Measurements from ENCODE around the gene NTN3.
"Not testable (repeated sequence)": the region's sequence is repeated elsewhere in the genome, so short reads cannot be mapped to it uniquely, and the experiment has no call there.

Gene NTN3

DNA sequence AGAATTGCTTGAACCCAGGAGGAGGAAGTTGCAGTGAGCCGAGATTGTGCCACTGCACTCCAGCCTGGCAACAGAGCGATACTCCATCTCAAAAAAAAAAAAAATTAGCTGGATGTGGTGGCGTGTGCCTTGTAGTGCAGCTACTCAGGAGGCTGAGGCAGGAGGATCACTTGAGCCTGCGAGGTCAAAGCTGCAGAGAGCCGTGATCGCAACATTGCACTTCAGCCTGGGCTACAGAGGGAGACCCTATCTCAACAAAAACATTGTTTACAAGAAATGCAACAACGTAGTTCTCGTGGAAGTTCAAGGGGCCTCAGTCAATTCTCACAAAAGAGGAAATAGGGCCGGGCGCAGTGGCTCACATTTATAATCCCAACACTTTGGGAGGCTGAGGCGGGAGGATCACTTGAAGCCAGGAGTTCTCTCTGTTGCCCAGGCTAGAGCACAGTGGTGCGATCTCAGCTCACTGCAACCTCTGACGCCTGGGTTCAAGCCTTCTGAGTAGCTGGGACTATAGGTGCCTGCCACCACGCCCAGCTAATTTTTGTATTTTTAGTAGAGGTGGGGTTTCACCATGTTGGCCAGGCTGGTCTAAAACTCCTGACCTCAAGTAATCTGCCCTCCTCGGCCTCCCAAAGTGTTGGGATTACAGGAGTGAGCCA lies 29.8 kb upstream of the NTN3 start:
- not testable (repeated sequence) for DNase-seq

DNA sequence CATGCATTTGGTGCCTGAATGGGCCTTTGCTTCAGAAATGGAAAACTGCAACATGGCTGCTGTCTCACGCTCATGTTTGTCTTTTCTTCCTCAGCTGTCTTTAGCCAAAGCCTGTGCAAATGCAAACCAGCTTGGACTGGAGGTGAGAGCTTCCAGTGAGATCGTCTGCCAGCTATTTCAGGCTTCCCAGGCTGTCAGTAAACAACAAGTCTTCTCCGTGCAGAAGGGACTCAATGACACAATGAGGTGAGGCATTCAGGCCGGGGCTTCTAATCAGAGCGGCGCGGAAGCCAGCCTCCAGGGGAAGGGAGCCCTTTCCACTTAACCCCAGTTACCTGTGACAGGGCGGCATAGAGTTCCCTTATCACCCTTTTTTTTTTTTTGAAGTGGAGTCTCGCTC lies 27.5 kb upstream of the NTN3 start:
- DNase-seq = no peak

DNA sequence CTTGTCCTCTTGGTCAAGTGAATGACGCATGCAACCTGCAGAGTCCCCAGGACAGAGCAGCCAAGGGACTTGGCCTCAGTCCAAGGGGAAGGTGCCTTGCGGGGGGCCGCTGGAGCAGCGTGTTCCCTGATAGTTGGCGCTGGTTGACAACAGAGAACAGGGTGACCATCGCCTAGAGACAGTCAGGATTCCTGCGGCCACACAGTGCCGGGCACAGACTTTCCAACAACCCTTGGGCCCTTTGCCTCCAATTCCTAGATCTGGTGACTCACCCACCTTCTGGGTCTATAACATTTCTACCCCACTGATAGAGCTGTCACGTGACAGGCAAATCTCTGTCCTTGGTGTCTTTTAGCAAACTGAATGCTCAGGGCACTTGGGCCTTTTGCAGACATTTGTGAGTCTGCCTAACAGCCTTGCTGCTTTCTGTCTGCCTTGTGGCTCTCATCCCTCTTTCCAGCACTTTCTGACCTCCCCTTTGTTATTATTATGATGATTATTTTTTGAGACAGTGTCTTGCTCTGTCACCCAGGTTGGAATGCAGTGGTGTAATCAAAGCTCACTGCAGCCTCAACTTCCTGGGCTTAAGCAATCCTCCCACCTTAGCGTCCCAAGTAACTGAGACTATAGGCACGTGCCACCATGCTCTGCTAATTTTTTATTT lies 23.0 kb upstream of the NTN3 start:
- DNase-seq = no peak

GRCh38 chr16:2449118-2449517 lies 22.0 kb upstream of the NTN3 start:
- DNase-seq = no peak

DNA sequence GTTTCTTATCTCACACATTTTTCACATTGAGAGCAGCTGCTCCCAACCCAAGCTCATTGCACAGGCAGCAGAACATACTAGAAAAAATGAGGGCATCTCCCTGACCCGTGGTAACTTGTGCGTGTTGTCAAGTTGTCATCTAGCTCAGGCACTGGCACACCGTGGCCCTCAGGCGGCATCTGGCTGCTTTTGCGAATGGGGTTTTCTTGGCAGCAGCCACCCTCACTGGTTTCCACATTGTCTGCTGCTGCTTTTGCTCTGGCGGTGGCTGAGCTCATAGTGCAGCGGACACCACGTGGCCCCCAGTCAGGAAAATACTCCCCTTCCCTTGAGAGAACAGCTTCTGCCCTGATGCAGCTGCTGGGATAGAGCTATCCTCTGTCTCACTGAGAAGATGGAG lies 20.6 kb upstream of the NTN3 start:
- DNase-seq = no peak

DNA sequence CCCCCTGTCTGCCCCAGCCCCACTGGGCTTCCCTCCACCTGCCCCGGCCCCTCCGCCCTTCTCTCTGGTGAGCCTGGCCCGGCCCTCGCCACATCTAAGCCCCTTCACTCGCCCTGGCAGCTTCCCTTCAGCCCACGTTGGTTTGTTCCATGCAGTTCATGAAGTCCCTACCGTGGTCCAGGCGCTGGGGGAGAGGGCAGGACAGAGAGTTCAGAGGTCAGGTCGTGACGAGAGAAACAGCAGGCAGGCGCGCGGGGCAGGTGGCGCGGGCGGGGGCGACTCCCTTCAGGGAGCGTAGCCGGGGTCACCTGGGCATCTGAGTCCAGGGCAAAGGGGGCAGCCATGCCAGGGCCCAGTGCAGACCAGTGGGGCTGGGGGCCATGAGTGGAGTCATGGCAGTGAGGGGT lies 20.1 kb upstream of the NTN3 start:
- no peak for DNase-seq

- DNase-seq = no peak
Observed at GRCh38 chr16:2451851-2452320, 19.2 kb upstream of the NTN3 start.

- no peak for DNase-seq
Observed at GRCh38 chr16:2452650-2453049, 18.4 kb upstream of the NTN3 start.

DNA sequence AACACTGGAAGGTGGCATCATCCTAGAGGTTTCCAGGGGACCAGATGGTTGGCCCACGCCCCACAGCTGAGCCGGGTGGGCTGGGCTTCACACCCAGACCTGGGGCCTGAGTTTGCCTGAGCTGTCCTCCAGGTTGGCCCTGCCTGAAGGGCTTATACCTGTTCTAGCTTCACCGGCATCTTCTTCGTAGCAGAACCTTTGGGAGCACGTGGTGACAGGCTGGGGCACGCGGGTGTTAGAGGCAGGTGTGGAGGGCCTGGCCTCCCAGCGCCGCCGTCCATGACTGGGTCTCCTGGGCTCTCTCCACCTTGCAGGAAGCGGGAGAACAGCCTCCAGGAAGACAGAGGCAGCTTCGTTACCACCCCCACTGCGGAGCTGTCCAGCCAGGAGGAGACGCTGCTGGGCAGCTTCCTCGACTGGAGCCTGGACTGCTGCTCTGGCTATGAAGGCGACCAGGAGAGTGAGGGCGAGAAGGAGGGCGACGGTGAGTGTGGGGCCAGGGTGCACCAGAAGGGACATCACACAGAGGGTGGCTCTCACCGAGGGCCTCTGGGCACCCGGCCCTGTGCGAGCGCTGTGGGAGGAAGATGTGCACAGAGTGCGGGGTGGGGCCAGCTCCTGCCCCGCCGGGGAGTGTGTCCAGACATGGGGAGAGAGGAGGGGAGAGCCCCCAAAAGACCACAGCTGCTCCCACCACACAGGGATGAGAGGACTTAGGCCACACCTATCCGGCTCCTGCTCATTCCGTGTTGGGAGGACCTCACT lies 15.8 kb upstream of the NTN3 start:
- DNase-seq = no peak

DNA sequence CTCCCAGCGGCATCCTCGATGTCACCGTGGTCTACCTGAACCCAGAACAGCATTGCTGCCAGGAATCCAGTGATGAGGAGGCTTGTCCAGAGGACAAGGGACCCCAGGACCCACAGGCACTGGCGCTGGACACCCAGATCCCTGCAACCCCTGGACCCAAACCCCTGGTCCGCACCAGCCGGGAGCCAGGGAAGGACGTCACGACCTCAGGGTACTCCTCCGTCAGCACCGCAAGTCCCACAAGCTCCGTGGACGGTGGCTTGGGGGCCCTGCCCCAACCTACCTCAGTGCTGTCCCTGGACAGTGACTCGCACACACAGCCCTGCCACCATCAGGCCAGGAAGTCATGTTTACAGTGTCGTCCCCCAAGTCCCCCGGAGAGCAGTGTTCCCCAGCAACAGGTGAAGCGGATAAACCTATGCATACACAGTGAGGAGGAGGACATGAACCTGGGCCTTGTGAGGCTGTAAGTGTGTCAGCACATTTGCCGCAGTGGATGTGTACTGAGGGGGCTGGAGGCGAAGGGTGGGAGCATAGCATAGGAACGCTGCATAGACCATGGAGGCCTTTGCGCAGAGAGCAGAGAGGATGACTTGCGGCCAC lies 14.4 kb upstream of the NTN3 start:
- no peak for DNase-seq

DNA sequence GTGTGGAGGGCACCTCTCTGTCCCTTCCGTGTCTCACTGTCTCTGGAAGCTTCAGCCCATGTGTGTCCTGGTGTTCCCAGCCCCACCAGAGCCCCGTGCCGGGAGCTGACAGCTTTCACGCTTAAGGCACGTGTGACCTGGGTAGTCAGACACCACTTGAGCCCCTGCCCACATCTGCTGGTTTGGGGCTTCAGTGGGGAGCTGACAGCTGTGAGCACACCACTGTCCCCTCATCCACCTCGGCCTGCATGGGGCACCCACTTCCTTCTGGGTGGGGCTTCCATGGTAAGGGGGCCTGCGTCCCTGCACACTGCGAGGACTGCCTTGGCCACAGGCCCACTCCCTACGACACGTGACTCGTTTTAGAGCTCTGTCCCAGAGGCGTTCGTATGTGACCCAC lies 13.8 kb upstream of the NTN3 start:
- DNase-seq = no peak

- DNase-seq = no peak
Observed at GRCh38 chr16:2457946-2458345, 13.2 kb upstream of the NTN3 start.

GRCh38 chr16:2458887-2459646 lies 12.0 kb upstream of the NTN3 start:
- no peak for DNase-seq

DNA sequence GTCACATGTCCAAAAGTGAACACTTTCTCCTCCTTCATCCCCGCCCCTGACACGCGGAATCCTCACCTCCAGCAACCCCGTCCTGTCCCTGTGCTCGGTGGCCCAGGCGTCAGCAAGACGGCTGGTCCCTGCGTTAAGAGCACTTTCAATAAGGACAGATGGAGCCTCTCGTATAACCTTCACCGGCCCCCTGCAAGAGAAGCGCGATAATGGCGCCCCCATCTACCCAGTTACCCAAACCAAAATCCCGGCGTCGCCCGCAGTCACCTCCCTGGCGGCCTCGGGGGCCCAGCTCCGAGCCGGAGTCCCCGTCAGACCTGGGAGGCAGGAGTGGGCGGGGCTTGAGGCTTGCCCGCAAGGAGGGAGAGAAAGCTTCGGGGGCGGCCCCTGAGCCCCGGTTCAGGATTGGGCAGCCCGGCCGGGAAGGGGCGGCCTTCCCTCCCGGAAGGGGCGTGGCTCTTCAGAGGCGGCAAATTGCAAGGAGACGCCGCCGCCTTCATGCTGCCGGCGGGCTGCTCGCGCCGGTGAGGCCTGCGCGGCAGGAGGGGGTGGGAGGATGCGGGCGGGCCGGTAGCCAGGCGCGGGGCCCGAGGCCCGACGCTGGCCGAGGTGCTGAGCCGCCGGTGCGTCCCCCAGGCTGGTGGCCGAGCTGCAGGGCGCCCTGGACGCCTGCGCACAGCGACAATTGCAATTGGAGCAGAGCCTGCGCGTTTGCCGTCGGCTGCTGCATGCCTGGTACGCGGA lies 11.3 kb upstream of the NTN3 start, which contains the start of gene TEDC2:
TEDC2 (plus strand) TSS at position 463 of the 744 bp plus-strand sequence; CDS start at position 499, 36 bp downstream.
- DNase-seq = peak; percentile 99

DNA sequence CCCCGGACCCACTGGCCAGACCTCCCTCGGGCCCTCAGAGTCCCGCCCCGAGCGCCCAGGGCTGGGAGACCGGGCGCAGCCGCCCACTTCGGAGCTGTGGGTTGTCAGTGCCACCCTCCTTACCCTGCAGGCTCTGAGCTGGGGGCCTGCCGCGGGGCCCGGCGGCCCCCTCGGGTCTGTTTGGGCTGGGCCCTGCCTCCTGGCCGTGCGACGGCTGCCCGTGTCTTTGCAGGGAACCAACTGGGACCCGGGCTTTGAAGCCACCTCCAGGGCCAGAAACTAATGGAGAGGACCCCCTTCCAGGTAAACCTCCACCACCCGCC lies 10.7 kb upstream of the NTN3 start:
- no peak for DNase-seq

- no peak for DNase-seq
Observed at GRCh38 chr16:2460916-2461315, 10.2 kb upstream of the NTN3 start.

DNA sequence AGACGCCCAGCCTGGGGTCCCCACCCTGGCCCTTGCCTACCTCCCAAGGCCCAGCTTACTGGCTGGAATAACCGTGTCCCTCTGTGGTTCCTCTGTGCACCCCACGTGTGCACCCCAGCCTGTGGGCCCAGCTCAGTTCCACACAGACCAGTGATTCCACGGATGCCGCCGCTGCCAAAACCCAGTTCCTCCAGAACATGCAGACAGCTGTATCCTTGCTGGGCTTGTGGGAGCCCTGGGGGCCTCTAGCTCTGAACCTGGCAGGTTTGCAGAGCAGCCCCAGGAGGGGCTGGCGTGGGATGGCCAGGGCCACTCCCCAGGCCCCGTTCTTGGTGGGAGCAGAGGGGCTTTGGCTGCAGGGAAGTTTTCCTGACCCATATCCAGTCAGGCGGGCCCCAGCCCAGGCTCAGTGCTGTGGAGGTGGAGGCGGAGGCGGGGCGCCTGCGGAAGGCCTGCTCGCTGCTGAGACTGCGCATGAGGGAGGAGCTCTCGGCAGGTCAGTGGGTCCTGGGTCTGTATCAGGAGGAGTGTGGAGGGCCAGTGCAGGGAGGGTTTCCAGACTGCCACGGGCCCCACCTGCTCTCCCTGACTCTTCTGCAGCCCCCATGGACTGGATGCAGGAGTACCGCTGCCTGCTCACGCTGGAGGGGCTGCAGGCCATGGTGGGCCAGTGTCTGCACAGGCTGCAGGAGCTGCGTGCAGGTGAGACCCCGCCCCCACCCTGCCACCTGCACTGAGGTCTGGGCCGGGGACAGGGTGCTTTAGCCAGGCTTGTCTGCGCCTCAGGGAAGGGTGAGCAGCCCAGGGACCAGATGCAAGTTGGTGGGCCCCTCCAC lies 8.8 kb upstream of the NTN3 start:
- DNase-seq = no peak

GRCh38 chr16:2464333-2464732 lies 6.8 kb upstream of the NTN3 start:
- no peak for DNase-seq

DNA sequence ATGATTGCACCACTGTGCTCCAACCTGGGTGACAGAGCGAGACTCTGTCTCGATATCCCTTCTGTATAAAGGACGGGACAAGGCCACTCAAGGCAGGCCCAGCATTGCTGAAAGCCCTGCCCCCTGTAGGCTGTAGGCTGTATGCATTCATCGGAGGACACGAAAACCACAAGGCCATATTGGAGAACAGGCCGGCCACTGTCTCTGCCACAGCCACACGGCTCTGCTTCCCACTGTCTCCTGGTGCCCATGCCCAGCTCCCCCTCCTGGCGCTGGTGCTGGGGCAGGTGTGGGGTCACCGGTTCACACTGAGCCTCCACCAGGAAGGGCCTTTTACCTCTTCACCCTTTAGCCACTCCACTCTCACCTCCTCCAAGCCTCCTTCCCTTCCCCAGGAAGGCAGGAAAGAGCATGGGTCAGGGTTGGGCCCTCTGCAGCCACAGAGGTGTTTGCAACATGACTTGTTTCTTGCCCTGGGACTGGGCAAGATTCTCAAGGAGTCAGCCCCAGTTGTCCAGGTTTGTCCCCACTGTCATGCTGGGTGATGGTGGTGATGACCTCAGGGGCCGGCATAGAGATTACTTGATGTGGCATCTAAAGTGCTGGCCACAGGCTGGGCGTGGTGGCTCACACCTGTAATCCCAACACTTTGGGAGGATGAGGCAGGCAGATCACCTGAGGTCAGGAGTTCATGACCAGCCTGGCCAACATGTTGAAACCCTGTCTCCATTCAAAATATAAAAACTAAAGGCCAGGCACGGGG lies 5.3 kb upstream of the NTN3 start:
- DNase-seq = peak; percentile 61
